Caco-2 (cell line): ENCODE data around the gene LEMD3. TPM values are rescaled to one million over a fixed set of nuclear protein-coding genes. Genes with fewer than 3 reads are reported as not detected.

Source experiments
- BruUV-seq: library from RNA; stranded (reverse); fragments of 400-500 nt; replicated peaks from 2 replicates; lab custom pipeline; 2021; lab: Mats Ljungman, UMichigan
- CTCF ChIA-PET: fragments of 300-600 bp; sonication (Branson Sonifier 250); formaldehyde crosslinking; loops from one replicate; lab custom pipeline; 2022; ENCODE audit warnings: antibody characterized with exemption; lab: Charles Lee
- POLR2A ChIA-PET: fragments of 300-600 bp; sonication (Branson Sonifier 250); formaldehyde crosslinking; loops from one replicate; lab custom pipeline; 2022; ENCODE audit warnings: antibody characterized with exemption; lab: Charles Lee
- DNase-seq, 2 experiments: peaks; one replicate each; pipeline versions ENCODE4 v3.0.0 to v3.0.0-alpha.2; 2020 to 2022
- H3K27me3 ChIP-seq: replicated peaks from 2 replicates; pipeline ENCODE4 v1.6.0; 2011; ENCODE audit warnings: low read length; ENCODE audit not compliant: control insufficient read depth, insufficient read depth
- H3K36me3 ChIP-seq: 2 replicates; pipeline ENCODE4 v1.5.1; 2011; ENCODE audit warnings: low read length; ENCODE audit not compliant: control insufficient read depth, insufficient read depth
- H3K4me1 ChIP-seq: fragments of 250-450 bp; sonication (Bioruptor Pico); 2 replicates; pipeline ENCODE4 v1.5.1; 2020; ENCODE audit warnings: mild to moderate bottlenecking
- H3K4me3 ChIP-seq: 2 replicates; pipeline ENCODE4 v1.5.1; 2011; ENCODE audit warnings: low read depth, mild to moderate bottlenecking, control low read depth, low read length
- H3K9me3 ChIP-seq: fragments of 250-450 bp; sonication (Bioruptor Pico); 2 replicates; pipeline ENCODE4 v1.5.1; 2020; ENCODE audit warnings: mild to moderate bottlenecking, moderate library complexity
- H3K27ac Mint-ChIP-seq: one replicate; pipeline ENCODE4 v1.8.0; 2022; ENCODE audit warnings: mixed read lengths; ENCODE audit not compliant: unreplicated experiment
- H3K27me3 Mint-ChIP-seq: one replicate; pipeline ENCODE4 v1.8.0; 2022; ENCODE audit warnings: mixed read lengths; ENCODE audit not compliant: insufficient read depth, unreplicated experiment
- H3K36me3 Mint-ChIP-seq: one replicate; pipeline ENCODE4 v1.8.0; 2022; ENCODE audit warnings: mild to moderate bottlenecking, mixed read lengths; ENCODE audit not compliant: insufficient read depth, unreplicated experiment
- H3K4me1 Mint-ChIP-seq: one replicate; pipeline ENCODE4 v1.8.0; 2022; ENCODE audit warnings: low read depth, mixed read lengths; ENCODE audit not compliant: unreplicated experiment
- H3K4me3 Mint-ChIP-seq: one replicate; pipeline ENCODE4 v1.8.0; 2022; ENCODE audit warnings: mild to moderate bottlenecking, moderate library complexity, mixed read lengths; ENCODE audit not compliant: unreplicated experiment
- H3K9me3 Mint-ChIP-seq: one replicate; pipeline ENCODE4 v1.8.0; 2022; ENCODE audit warnings: mixed read lengths; ENCODE audit not compliant: unreplicated experiment
- CTCF ChIP-seq, 2 experiments: fragments of 200-600 bp in 1 of 2; IDR thresholded peaks; 1 replicate in 1 of 2; 2 replicates in 1 of 2; pipeline versions ENCODE4 v1.5.1 to v1.8.0; 2011 to 2022; ENCODE audit warnings: antibody characterized with exemption in 1 of 2, control low read depth in 1 of 2, inconsistent platforms in 1 of 2, low read depth in 1 of 2, low read length in 1 of 2, mild to moderate bottlenecking in 1 of 2, moderate library complexity in 1 of 2; ENCODE audit not compliant: insufficient read depth in 1 of 2, severe bottlenecking in 1 of 2, unreplicated experiment in 1 of 2
- intact Hi-C: fragments of 100-400 bp; cut with micrococcal nuclease; formaldehyde crosslinking; loops from one replicate; pipeline ENCODE4 v1.10.0; 2022; ENCODE audit not compliant: unreplicated experiment
- total RNA-seq: library from RNA; stranded (reverse); gene quantifications from 2 replicates; pipeline ENCODE4 v1.2.3, GENCODE V29; 2022

The LEMD3 gene
- total RNA-seq, 1 experiment from 2014 or later: 35.8 TPM

DNA sequence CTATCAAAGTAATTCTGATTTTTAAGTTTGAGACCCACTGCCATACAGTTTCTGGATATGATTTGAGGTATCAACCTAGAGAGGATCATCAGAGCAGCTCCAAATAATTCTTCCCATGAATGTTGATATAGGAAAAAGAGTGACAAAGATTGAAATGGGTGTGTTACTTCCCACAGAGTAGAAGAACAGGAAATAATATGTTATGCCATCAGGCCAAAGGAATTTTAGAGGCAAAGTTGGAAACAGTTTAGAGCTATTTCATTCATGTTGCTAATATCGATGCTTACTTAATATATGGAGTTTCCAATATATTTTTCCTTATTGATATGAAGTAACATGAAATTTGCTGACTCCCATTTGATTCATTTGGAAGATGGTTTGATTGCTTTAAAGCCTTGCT, 100.2 kb downstream of the LEMD3 start:
- H3K9me3 Mint-ChIP-seq: no peaks in the 10 kb centered on the region
- H3K36me3 Mint-ChIP-seq: no peaks in the 10 kb centered on the region
- no peak for TF ChIP-seq CTCF (IDR thresholded peaks at IDR 0.05; ENCODE audit: insufficient read depth in 1 of 2, low read depth in 1 of 2, low read length in 1 of 2, severe bottlenecking in 1 of 2, unreplicated experiment in 1 of 2)
- H3K4me3 Mint-ChIP-seq: no peak overlapping the region
- Histone ChIP-seq H3K4me1 (no peaks in the 10 kb centered on the region), H3K4me3 (no peak overlapping the region), H3K27me3 (no peaks in the 10 kb centered on the region), H3K36me3 (no peaks in the 10 kb centered on the region), H3K9me3 (no peaks in the 10 kb centered on the region)
- no TSS peak for BruUV-seq
- DNase-seq: no peak
- intact Hi-C loops: no loop called here
- H3K27me3 Mint-ChIP-seq: peaks cover 6% of the 10 kb centered on the region
- CTCF ChIA-PET: no interaction called here
- no peaks in the 10 kb centered on the region for H3K4me1 Mint-ChIP-seq
- POLR2A ChIA-PET: no interaction called here
- no peak overlapping the region for H3K27ac Mint-ChIP-seq

GRCh38 chr12:65274602-65275272, 105.4 kb downstream of the LEMD3 start:
- Histone ChIP-seq H3K27me3 (no peaks in the 10 kb centered on the region), H3K9me3 (no peaks in the 10 kb centered on the region), H3K4me1 (no peaks in the 10 kb centered on the region), H3K4me3 (no peak overlapping the region), H3K36me3 (no peaks in the 10 kb centered on the region)
- no peaks in the 10 kb centered on the region for H3K36me3 Mint-ChIP-seq
- no peaks in the 10 kb centered on the region for H3K27me3 Mint-ChIP-seq
- CTCF ChIA-PET: no interaction called here
- H3K4me3 Mint-ChIP-seq: no peak overlapping the region
- no TSS peak for BruUV-seq
- POLR2A ChIA-PET: no interaction called here
- no peak overlapping the region for H3K27ac Mint-ChIP-seq
- no peaks in the 10 kb centered on the region for H3K4me1 Mint-ChIP-seq
- no peak for DNase-seq
- no peak for TF ChIP-seq CTCF (IDR thresholded peaks at IDR 0.05; ENCODE audit: insufficient read depth in 1 of 2, low read depth in 1 of 2, low read length in 1 of 2, severe bottlenecking in 1 of 2, unreplicated experiment in 1 of 2)
- H3K9me3 Mint-ChIP-seq: no peaks in the 10 kb centered on the region
- intact Hi-C loops: no loop called here

DNA sequence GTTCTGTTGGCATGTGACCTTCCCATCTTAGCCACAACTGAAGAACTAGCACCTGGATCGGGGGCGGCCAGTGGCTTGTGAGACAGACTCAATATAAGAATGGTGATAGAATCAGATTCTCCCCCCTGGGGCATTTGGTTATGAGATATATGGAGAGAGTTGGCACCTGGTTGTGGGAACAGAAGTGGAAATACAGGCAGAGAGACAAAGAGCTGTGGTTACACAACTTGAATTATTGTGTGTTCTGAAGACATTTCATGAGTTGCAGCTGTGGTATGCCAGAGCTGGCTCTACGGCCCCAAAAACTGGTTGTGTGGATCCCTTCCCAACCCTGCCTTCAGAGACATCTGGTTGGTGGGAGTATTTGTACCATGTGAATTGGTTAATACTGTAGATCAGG, 106.2 kb downstream of the LEMD3 start:
- Histone ChIP-seq H3K4me3 (no peak overlapping the region), H3K9me3 (no peaks in the 10 kb centered on the region), H3K4me1 (no peaks in the 10 kb centered on the region), H3K36me3 (no peaks in the 10 kb centered on the region), H3K27me3 (no peaks in the 10 kb centered on the region)
- ChIA-PET CTCF (no interaction called here), POLR2A (no interaction called here)
- no peak for DNase-seq
- Mint-ChIP-seq H3K27me3 (no peaks in the 10 kb centered on the region), H3K9me3 (no peaks in the 10 kb centered on the region), H3K27ac (no peak overlapping the region), H3K4me1 (no peaks in the 10 kb centered on the region), H3K36me3 (no peaks in the 10 kb centered on the region), H3K4me3 (no peak overlapping the region)
- no peak for TF ChIP-seq CTCF (IDR thresholded peaks at IDR 0.05; ENCODE audit: insufficient read depth in 1 of 2, low read depth in 1 of 2, low read length in 1 of 2, severe bottlenecking in 1 of 2, unreplicated experiment in 1 of 2)
- intact Hi-C loops: no loop called here
- BruUV-seq: no TSS peak
